Metanephros (tissue), 1 donor: Measurements from ENCODE around the gene ADIPOQ. TPM values are rescaled to one million over a fixed set of nuclear protein-coding genes. Genes with fewer than 3 reads are reported as not detected.

ENCODE experiments used
- total RNA-seq: library from RNA; depleted of rRNA; stranded (reverse); fragments of >200 nt; gene quantifications from one replicate; pipeline ENCODE4 v1.2.3, GENCODE V29; 2014

The ADIPOQ gene
- total RNA-seq, result 2.5 TPM

DNA sequence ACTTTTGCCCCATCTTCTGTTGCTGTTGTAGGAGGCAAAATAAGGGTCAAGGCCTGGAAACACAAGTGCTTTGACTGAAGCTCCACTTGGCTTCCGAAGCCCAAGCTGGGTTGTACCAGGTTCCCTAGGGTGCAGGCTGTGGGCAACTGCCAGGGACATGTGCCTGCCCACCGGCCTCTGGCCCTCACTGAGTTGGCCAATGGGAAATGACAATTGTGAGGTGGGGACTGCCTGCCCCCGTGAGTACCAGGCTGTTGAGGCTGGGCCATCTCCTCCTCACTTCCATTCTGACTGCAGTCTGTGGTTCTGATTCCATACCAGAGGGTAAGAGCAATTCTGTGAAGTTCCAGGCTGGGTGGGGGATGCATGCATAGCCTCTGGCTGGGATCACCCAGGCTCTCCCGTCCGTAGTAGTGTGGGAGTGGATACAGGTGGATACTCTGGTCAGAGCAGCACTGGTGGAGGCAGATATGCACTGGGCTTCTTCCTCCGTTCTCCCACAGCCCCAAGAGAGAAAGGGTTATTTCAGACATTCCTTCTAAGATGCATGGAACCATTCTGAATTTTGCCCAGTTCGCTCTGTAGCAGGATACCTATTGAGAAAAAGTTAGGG is at the start of gene ADIPOQ:
Gene ADIPOQ (plus strand): TSS at position 285 of the 613 bp plus-strand sequence. CDS start 10,349 bp downstream, outside the sequence.

DNA sequence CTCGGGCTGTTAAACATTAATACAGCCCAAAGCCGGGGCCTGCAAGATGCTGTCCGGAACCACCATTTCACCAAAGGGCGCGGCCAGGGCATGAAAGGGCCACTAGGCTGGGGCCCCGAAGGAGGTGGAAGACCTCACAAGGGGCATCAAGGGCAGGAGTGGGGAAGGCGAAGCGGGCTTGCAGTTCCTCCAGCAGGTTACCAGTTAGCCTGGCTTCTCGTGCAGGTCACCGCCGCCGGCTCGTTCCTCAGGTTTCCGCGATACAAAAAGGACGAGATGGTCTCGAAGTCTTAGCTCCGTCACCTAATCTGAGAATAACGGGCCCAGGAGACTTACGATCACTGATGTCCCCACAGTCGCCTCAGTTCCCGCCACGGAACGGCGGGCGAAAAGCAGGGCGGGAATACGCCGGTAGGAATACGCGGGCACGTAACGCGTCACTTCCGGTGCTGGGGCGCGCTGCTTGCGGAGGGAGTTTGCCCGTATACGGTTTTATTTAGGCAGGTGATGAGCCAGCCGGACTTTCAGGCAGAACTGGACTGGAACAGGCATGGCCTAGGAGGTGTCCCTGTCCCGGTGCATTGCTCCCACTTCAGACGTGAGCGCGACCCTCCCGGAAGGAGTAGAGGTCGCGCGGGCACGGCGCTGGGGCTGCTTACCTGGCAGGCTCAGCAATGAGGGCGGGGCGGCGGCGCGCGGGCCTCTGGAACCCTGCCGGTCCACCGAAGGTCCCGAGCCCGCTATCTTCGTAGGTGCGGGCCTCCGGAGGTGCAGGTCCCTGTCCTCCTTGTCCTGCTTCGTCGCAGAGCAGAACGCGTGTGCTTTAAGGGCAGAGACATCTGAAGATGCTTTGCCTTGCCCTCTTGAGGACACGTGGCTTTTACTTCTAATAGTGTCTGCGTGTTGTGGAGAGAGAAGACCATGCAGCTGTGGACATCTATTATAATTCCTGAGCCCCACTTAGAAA is 36.1 kb upstream of the ADIPOQ start, which contains the start of gene RFC4:
Gene RFC4 (minus strand): TSS at position 394 of the 967 bp plus-strand sequence. CDS start 1,769 bp downstream, outside the sequence.

Other genes with a start within 250 kb of the ADIPOQ start
- 1.3 TPM for gene AHSG, start 229.7 kb upstream of the ADIPOQ start, total RNA-seq
- not detected for gene FETUB, start 202.3 kb upstream of the ADIPOQ start, total RNA-seq
- gene HRG, start 176.7 kb upstream of the ADIPOQ start, total RNA-seq, result 0.88 TPM
- 116 TPM for gene KNG1, start 125.4 kb upstream of the ADIPOQ start, total RNA-seq
- 609 TPM for gene EIF4A2, start 59.1 kb upstream of the ADIPOQ start, total RNA-seq
- 19.0 TPM for gene RFC4, start 36.2 kb upstream of the ADIPOQ start, total RNA-seq
- gene ST6GAL1, start 87.8 kb downstream of the ADIPOQ start, total RNA-seq, result 82.9 TPM